CD4-positive, alpha-beta T cell treated with Interleukin-4 for 4 hours (primary cell): ENCODE data around the gene MED22.
"Not testable (repeated sequence)": the region's sequence is repeated elsewhere in the genome, so short reads cannot be mapped to it uniquely, and the experiment has no call there.

Experiments
- DNase-seq: peaks from one replicate; pipeline ENCODE4 v3.0.0-alpha.2; 2020

Gene MED22

GRCh38 chr9:133347985-133348717 lies at the start of gene MED22, which contains the start of gene RPL7A:
TSS of gene MED22 (minus strand) at chr9:133348131. CDS start at chr9:133346662, 1,469 bp downstream.
TSS of gene RPL7A (plus strand) at chr9:133348218. CDS start at chr9:133348244, 26 bp downstream.
- DNase-seq = peak; percentile 96

GRCh38 chr9:133397370-133397769 lies 49.4 kb upstream of the MED22 start:
- DNase-seq = no peak

GRCh38 chr9:133396952-133397351 lies 49.0 kb upstream of the MED22 start:
- DNase-seq = no peak

GRCh38 chr9:133394687-133395271 lies 46.8 kb upstream of the MED22 start:
- no peak for DNase-seq

- no peak for DNase-seq
Measured at GRCh38 chr9:133393399-133393798, 45.5 kb upstream of the MED22 start.

- DNase-seq = not testable (repeated sequence)
Measured at GRCh38 chr9:133392308-133392707, 44.4 kb upstream of the MED22 start.

- not testable (repeated sequence) for DNase-seq
Measured at GRCh38 chr9:133391449-133391848, 43.5 kb upstream of the MED22 start.

- no peak for DNase-seq
Measured at GRCh38 chr9:133390713-133391112, 42.8 kb upstream of the MED22 start.

- DNase-seq = no peak
Measured at GRCh38 chr9:133389562-133389961, 41.6 kb upstream of the MED22 start.

GRCh38 chr9:133389025-133389557 lies 41.2 kb upstream of the MED22 start:
- no peak for DNase-seq

GRCh38 chr9:133387680-133388079 lies 39.7 kb upstream of the MED22 start:
- no peak for DNase-seq

GRCh38 chr9:133386338-133386737 lies 38.4 kb upstream of the MED22 start:
- DNase-seq = no peak

GRCh38 chr9:133385452-133385851 lies 37.5 kb upstream of the MED22 start:
- no peak for DNase-seq

GRCh38 chr9:133384736-133385321 lies 36.9 kb upstream of the MED22 start:
- DNase-seq = no peak

- DNase-seq = no peak
Measured at GRCh38 chr9:133383438-133383837, 35.5 kb upstream of the MED22 start.

- DNase-seq = no peak
Measured at GRCh38 chr9:133382507-133383141, 34.7 kb upstream of the MED22 start.

GRCh38 chr9:133380734-133381133 lies 32.8 kb upstream of the MED22 start:
- no peak for DNase-seq

- DNase-seq = no peak
Measured at GRCh38 chr9:133379153-133380086, 31.5 kb upstream of the MED22 start.

GRCh38 chr9:133378408-133378962 lies 30.6 kb upstream of the MED22 start:
- DNase-seq = no peak

GRCh38 chr9:133377721-133378216 lies 29.8 kb upstream of the MED22 start:
- DNase-seq = no peak

GRCh38 chr9:133377280-133377679 lies 29.3 kb upstream of the MED22 start:
- not testable (repeated sequence) for DNase-seq
